Stimulated activated CD4-positive, alpha-beta T cell treated with anti-CD3 and anti-CD28 coated beads, Interleukin-4, amount 100 ng/mL, for 24 hours (primary cell): ENCODE data around the gene ITGB3.
"Not testable (repeated sequence)": the region's sequence is repeated elsewhere in the genome, so short reads cannot be mapped to it uniquely, and the experiment has no call there.

Experiments used
- DNase-seq: peaks from one replicate; pipeline ENCODE4 v3.0.0-alpha.2; 2020

Gene ITGB3

DNA sequence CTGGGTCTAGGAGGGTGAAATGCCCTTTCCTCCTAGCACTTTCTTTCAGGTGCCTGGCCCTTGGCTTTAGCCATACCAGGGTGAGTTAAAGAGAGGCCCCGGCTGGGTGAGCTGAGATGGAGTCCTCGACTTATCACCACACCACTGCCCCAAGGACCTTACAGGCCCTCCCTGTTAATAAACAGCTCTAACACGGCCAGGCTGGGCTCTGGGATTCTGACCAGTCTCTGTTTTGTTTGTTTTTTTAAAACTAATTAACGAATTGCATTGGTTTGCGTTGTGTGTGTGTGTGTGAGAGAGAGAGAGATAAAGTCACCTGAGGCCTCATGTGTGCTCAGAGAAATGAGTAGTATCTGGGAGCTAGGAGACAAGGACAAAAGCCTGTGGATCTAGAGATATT lies 30.2 kb upstream of the ITGB3 start:
- no peak for DNase-seq

DNA sequence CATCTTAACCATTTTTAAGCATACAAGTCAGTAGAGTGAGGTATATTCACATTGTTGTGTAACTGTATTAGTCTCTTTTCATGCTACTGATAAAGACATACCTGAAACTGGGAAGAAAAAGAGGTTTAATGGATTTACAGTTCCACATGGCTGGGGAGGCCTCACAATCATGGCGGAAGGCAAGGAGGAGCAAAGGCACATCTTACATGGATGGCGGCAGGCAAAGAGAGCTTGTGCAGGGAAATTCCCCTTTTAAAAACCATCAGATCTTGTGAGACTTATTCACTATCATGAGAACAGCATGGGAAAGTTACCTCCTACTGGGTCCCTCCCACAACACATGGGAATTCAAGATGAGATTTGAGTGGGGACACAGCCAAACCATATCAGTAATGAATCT lies 29.6 kb upstream of the ITGB3 start:
- not testable (repeated sequence) for DNase-seq

DNA sequence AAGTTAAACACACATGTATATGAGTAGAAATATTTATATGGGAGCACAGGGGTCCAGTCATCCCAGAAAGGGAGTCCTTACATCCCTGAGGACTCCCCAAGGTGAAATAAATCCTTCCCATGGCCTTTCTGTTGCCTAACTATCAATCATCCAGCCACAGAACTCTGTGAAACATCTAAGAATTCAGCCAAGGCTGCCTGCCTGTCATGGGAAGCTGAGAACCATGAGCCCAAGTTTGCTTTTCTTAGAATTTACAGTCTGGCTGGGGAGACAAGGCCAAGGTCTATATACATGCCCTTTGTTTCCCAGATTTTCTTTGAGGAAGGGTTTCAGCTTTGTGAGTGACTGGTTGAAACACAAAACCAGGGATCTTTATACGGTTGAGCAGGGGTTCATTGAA lies 28.7 kb upstream of the ITGB3 start:
- DNase-seq = no peak

DNA sequence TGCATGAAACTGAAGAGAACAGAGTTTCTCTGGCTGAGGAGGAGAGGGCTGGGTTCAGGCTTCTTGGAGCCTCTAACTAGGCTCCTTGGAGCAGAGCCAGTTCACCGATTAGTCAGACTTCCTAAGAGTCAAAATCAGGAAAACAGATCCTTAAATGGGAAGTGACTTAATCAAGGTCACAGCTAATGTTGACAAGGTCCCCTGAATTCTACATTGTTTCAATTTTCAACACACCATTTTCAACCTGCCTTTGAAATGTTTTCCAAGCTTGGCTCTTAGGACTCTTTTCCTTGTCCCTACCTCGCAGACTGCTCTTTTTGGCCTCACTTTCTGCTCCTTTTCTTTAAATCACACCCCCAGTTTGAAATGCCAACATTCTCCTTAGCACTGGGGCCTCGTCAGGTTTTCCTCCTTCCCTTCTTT lies 28.2 kb upstream of the ITGB3 start:
- DNase-seq = no peak

DNA sequence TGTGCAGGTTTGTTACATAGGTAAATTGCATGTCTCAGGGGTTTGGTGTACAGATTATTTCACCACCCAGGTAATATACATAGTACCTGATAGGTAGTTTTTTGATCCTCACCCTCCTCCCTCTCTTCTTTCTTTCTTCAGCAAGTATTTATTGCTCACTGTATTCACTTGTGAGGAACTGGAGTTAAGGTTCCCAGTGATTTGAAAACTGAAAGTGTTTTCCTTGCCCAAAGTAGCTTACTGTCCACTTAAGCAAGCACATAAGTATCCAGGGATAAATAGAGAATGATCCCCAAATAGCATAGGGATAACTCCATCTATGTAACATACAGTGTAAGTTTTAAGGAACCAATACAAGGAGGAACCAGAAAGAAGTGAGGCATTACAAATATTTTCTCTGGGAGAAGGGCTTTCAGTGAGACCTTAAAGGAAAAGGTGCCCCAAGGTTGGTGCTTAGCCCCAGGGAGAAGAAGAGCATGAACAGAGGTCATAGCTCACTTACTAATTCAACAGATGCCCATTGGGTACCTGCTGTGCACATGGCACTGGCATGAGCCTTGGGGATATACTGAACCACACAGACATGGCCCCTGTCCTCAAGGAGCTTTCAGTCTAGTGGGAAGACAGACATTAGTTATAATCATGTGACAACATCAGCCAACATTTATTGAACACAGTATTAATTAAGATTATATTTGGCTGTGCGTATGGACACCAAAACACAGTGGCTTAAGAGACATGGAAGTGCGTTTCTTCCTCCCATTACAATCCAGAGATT lies 27.5 kb upstream of the ITGB3 start:
- DNase-seq = no peak

DNA sequence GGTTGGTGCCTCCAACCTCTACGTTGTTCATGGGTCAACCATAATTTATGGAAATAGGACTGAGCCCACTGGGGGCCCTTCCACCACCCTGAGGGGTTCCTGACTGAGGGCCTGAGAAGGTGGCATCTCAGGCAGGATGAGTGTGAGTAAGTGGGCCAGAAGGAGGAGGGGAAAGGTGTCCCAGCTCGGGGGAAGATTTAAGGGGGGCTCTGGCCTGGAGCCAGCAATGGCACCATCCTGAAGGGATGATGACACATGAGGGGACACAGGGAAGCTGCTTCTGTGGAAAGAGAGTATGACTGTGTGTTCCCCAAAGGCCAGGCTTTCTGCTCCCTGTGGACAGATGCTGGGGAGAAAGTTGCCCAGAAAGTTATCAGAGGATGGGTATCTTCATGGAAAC lies 25.8 kb upstream of the ITGB3 start:
- no peak for DNase-seq

DNA sequence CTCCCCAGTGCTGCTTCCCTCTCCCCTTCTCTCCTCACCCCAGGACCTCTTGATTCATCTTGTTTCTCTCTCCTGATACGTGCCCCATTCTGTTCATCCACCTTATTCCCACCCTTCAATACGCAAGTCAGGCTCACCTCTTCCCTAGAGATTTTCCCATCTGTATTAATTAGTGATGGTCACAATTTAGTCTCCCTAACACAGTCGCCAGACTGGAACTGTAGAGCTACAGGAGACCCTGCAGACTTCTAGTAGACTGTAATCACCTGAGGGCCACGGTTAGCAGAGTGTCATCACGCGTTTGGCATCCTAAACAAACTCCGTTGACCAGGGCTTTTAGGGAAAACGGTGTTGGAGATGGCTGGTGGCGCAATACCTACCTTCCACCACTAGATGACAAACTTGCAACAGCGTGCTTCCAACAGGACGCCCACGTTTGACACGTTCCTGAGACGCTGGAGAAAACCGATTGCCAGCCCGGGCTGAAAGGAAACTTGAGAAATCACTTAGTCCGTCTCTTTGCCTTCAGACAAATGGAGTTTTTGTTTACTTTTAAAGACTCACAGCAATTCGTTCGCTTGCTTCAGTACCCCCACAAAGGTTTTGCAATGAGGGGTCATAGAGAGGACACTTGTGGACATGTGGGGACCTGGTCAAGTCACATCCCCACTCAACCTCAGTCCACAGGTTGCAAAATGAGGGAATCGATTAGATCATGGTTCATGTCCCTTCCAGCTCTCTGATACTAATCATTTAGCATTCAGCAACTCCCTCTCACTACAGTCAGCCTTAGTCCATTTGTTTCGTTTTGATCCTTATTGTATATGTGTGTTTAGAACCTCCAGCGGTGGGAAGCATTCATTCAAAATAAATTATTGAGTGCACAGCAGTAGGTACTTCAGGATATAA lies 23.8 kb upstream of the ITGB3 start:
- peak; percentile 78 for DNase-seq

DNA sequence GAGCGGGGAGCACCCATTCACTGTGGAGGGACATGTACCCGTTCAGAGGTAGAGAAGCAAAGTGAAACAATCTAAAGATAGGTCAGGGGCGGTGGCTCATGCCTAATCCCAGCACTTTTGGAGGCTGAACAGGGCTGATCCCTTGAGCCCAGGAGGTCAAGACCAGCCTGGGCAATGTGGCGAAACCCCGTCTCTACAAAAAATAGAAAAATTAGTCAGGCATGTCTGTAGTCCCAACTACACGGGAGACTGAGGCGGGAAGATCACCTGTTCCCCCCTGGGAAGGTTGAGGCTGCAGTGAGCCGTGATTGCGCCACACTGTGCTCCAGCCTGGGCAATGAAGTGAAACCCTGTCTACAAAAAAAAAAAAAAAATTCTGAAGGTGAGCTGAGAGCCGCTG lies 22.8 kb upstream of the ITGB3 start:
- no peak for DNase-seq

DNA sequence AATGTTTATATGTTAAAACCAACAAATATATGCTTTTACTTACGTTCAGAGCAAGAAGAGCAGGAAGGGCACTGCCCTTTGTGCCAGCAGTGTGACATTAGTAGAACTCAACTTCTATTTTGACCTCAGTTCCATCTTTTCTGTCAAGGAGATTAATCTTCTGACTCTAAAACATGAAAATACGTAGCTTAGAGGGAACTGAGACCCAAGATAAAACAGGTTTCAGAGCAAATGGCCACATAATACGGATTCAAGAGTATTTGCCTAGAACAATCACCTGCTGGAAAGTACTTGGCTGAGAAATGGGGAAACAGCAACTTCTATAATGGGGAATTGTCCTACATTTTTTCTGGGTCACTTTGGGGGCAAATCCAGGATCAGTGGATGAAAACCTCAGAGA lies 22.3 kb upstream of the ITGB3 start:
- no peak for DNase-seq

DNA sequence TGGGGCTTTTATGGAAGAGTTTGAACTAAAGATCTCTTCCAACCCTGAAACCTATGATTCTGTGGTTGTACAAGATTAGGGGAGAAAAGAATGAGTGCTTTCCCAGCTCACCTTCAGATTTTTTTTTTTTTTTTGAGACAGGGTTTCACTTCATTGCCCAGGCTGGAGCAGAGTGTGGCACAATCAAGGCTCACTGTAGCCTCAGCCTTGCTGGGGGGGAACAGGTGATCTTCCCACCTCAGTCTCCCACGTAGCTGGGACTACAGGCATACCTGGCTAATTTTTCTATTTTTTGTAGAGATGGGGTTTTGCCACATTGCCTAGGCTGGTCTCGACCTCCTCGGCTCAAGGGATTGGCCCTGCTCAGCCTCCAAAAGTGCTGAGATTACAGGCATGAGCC lies 21.8 kb upstream of the ITGB3 start:
- DNase-seq = no peak

DNA sequence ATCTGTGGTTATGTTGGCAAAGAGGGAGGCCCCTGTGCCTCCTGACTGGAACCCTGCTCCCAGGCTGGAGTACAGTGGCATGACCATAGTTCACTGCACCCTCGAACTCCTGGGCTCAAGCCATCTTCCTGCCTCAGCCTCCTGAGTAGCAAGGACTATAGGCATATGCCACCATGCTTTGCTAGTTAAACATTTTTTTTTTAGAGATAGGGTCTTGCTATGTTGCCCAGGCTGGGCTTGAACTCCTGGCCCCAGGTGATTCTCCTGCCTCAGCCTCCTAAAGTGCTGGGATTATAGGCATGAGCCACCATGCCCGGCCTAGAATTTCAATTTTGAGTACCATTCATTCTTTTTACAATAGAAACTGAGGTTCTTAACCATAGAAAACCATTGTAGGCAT lies 21.2 kb upstream of the ITGB3 start:
- no peak for DNase-seq

DNA sequence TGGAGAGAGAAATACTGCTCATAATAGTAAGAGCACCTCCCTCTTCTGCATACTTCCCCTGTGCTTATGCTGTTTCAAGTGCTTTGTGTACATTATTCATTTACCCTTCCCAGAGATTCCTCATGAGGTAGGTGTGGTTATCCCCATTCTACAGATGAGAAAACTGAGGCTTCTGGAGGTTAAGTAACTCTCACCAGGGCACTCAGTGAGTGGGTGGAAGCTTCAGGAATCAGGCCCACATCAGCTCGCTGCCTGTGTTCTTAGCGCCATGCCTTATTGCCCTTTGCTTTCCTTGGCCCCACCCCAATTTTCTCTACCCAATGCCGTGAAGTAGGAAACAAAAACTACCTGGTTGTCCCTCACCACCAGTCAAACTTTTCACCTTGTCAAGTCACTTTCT lies 18.1 kb upstream of the ITGB3 start:
- DNase-seq = no peak

DNA sequence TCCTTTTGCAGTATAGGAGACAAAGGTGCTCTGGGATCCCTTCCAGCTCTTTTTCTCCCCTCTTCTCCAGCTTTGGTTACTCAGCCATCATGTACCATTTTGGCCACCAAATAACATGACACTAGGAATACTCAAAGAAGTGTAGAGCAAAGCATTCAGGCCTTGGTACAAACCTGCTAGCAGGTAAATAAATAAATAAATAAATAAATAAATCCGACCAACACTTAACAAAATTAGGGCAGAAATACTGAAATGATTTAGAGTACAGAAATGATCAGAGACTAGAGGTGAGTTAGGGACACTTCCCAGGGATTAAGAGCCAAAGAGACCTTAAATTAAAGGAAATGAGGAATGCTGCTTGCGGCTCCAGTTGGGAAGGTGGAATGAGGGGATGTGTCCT lies 17.7 kb upstream of the ITGB3 start:
- DNase-seq = no peak

DNA sequence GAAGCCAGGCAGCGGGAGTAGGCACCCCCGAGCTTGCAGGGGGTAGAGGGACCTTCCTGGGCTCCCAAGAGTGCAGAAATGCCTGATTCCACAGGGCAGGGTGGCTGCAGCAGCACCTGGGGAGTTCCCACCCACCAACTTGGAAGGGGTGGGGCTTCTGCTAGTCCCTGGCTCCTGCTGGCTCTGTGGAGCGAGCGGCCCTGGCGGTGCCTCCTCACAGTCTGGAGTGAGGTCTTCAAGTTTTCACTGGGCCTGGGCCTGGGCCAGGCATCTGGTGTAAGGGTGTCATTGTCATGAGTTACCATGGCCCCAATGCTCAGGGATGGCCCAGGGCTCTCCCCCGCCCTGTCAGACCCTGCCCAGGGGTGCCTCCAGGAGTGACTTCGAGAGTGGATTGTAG lies 15.8 kb upstream of the ITGB3 start:
- no peak for DNase-seq

DNA sequence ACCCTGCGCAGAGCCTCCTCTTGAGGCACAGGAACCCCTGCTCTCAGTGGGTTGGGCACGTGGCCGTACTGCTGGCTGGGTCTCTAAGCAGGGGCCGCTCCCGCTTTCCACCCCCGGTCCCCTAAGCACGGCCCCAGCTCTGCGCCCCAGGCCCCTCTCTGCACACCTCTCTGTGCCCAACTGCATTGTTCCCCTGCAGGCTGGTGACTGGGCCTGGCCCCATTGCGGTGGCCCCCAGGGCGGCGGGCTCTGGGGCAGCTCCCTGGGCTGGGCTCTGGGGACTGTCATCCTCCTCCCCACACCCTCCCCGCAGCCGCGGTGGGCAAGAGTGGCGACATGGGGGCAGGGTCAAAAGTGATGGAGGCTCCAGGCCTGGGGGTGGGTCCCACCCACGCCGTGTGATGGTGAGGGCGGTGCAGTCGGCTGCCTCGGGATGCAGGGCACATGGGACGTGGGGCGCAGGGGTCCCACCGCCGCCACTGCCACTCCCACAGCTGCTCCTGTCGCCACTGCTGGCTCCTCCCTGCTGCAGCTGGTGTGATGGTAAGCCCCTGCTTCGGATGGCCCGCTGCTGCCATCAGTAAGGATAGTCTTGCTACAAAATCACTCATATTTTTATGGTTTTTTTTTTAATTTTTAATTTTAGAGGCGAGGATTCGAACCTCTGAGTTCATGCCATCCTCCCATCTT lies 15.2 kb upstream of the ITGB3 start:
- DNase-seq = no peak

DNA sequence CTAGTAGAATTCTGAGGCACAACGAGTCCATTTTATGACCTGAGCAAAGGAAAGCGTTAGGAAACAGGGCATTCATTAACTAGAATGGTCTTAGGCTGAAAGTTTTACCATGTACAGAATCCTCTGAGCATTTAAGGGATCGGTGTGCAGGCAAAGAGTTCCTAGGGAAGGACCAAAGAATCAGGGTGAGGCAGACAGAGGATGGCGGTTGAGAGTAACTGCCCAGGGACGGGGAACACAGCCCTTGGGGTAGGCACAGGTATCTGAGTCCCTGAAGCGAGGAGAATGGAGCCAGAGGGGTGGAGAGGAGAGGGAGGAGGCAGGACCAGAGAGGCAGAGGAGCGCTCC lies 14.0 kb upstream of the ITGB3 start:
- DNase-seq = no peak

DNA sequence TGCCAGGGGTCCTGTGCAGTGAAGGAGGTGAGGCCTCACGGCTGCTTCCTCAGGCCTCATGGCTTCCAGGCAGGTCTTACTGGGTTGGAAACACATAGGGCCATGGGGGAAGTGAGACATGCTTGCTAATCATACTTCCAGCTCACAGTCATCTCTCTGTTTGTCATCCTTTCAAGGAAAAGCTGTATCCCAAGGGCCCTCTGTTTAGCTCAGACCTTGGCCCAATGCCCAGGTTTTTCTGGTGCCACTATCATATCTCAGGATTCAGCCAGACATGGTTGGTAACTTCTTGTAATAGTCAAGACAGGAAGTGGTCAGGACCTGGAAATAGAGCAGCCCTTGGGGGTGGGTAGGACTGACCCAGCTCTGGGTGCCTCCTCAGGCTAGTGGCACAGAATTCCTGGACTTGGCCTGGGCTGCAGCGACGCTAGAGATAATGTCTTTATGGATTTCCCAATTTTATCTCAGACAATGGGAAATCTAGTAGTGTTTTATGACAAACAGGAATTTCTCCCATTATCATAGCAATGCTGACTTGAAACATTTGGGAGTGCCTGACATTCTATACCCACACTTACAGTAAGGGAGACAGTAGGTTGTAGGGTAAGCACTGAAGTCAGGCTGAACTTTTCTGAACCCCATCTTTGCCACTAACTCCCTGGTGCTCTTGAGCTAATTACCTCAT lies 13.5 kb upstream of the ITGB3 start:
- DNase-seq = no peak

DNA sequence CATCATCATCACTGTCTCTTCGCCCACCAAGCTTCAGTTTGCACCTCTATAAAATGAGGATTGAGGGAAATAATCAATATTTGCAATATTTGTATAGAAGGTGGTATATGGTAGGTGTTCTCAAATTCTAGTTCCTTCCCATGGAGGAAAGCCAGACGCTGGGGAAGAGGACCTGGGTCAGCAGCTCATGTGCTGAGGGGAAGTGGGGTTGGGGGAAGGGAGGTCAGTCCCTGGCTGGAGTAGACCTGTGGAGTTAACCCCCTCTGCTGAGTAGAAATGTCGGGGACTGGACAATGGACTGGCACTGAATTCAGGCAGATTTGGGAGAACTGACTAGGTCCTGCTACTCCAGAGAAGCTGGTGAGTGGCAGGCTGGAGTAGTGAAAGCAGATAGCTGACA lies 12.8 kb upstream of the ITGB3 start:
- DNase-seq = no peak

DNA sequence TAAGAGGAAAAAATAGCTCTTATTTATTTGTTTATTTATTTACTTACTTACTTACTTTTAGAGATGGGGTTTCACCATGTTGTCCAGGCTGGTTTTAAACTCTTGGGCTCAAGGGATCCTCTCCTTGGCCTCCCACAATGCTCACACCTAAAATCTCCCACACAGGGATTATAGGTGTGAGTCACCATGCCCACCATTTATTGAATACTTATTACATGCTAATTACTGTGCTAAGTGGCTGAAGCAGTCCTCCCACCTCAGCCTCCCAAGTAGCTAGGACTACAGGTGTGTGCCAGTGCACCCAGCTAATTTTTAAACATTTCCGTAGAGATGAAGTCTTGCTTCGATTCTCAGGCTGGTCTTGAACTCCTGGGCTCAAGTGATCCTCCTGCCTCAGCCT lies 11.0 kb upstream of the ITGB3 start:
- no peak for DNase-seq

DNA sequence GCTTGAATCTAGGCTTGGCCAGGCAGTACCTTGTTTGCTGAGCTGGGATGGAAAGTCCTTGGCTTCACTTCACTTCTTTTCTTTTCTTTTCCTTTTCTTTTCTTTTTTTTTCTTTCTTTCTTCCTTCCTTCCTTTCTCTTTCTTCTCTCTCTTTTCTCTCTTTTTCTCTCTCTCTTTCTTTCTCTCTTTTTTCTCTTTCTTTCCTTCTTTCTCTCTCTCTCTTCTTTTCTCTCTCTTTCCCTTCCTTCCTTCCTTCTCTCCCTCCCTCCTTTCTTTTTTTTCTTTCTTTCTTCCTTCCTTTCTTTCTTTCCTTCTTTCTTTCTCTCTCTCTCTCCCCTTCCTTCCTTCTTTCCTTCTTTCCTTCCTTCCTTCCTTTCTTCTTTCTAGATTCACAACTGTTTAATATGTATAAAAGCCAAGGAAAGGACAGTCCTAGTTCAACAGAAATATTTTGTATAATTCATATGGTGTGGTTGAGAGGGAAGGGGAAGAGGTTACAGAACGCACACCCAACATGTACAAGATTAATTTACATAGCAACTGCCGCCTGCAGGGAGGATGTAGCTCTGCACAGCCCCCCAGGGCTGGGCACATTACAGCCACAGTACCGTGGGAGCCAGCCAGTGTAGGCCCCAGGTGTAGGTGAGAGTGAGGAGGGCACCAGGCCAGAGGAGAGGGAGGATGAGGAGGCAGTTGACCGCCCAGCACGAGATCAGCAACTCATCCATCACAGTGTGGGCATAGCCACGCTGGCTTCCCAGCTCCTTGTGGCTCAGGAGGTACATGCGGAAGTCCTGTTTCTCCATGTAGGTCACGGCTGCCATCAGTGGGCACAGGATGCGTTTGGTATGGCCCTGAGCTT lies 9.7 kb upstream of the ITGB3 start:
- no peak for DNase-seq

DNA sequence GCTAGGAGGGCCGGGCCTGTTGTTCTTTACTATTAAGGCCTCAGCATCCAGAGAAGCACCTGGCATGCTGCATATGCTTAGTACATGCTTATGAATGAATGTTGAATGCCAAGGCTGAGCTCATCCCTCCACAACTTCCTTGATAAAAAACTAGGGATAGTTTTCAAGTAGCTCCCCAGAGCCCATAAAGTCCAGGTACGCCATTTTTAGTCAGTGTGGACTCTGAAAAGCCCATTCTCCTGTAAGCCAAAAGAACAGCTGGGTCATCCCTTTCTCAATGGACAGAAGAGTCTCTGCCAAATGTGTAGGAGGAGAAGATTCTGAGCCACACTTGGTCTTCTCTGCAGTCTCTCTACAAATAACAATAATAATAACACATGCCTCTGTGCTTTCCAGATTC lies 8.9 kb upstream of the ITGB3 start:
- no peak for DNase-seq

DNA sequence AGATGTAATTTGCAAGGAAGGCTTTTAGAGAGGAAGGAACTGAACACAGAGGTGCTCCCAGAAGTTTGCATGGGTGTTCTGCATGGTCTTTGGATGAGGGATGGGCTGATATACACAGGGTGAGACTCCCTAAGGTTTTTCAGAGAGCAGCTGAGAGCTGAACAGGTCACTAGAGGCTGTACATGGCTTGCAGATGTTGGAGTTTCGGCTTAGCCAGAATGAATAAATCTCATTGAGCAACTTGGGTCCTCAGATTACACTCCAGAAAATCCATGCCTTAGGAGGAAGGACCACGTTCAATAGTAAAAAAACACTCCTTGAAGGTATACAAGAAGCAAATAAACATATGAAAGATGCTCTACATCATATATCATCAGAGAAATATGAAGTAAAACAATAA lies 7.5 kb upstream of the ITGB3 start:
- DNase-seq = no peak
